Activated naive CD4-positive, alpha-beta T cell treated with anti-CD3 and anti-CD28 coated beads, Interleukin-2, amount 50 U/mL, for 24 hours (primary cell): ENCODE results near the gene OCIAD2.
A peak's percentile ranks its signal among the peaks of the same experiment; 100 is the strongest.
"Not testable (repeated sequence)": the region's sequence is repeated elsewhere in the genome, so short reads cannot be mapped to it uniquely, and the experiment has no call there.

ENCODE experiments used
- H3K27ac Mint-ChIP-seq: one replicate; pipeline ENCODE4 v1.8.0; 2021; ENCODE audit warnings: mild to moderate bottlenecking, mixed read lengths
- H3K27me3 Mint-ChIP-seq: one replicate; pipeline ENCODE4 v1.8.0; 2021; ENCODE audit warnings: mixed read lengths
- H3K36me3 Mint-ChIP-seq: one replicate; pipeline ENCODE4 v1.8.0; 2021; ENCODE audit warnings: mixed read lengths
- H3K4me1 Mint-ChIP-seq: one replicate; pipeline ENCODE4 v1.8.0; 2021; ENCODE audit warnings: mixed read lengths
- H3K4me3 Mint-ChIP-seq: one replicate; pipeline ENCODE4 v1.8.0; 2021; ENCODE audit warnings: mild to moderate bottlenecking, mixed read lengths
- H3K9me3 Mint-ChIP-seq: one replicate; pipeline ENCODE4 v1.8.0; 2021; ENCODE audit warnings: mixed read lengths

Gene OCIAD2

DNA sequence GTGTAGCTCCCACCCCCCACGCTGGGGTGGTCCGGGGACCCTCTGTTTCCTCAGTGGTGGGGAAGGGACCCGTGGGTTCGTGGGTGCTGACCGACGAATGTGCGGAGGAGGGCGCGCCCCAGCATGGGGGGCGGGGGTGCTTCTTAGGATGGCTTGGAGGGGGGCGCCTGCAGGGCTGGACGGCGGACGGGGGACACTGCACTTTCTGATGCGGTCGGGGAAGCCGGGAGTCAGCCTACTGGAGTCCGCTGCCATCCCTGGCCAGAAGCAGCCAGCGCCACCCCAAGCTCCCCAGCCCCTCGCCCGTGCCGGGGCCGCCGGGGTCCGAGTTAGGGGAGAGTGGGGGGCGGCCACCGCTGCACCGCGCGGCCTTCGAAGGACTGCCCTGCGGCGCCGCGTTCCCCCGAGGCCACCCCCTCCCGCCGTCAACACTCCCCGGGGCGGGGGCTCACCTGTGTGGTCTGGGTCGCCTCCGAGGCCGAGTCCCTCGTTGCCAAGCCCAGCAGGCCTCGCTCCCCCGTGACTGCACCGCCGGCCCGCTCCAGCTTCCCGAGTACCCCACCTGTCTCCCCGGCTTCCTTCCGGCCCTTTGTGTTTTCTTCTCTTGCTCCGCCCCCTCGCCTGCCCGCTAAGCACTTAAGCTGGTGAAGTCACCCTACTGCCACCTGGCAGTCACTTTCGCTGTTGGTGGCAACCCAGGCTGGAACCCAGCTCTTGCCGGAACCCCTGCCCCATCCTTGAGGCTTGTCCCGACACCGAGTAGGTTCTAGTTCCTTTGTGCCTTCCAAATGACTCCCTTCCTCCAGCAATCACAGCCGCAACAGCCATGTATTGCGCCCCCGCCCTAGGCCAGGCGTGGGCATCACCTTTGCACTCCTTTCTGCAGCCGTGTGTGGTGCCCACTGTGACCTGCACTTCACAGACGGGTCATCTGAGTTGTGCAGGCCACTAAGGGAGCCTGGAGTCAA is at the start of gene OCIAD2:
Gene OCIAD2 (minus strand): TSS at position 569 of the 968 bp plus-strand sequence. CDS start 2,225 bp downstream, outside the sequence.
- peaks cover 17% of the 10 kb centered on the region for H3K36me3 Mint-ChIP-seq
- H3K27ac Mint-ChIP-seq: peak within 1 kb of the TSS; percentile 95
- H3K27me3 Mint-ChIP-seq: no peaks in the 10 kb centered on the region
- peaks cover 72% of the 10 kb centered on the region for H3K4me1 Mint-ChIP-seq
- H3K9me3 Mint-ChIP-seq: no peaks in the 10 kb centered on the region
- peak within 1 kb of the TSS; percentile 95 for H3K4me3 Mint-ChIP-seq

- Mint-ChIP-seq H3K4me1 (peaks cover under 1% of the 10 kb centered on the region), H3K36me3 (no peaks in the 10 kb centered on the region), H3K4me3 (no peak overlapping the region), H3K9me3 (no peaks in the 10 kb centered on the region), H3K27ac (no peak overlapping the region), H3K27me3 (no peaks in the 10 kb centered on the region)
Observed at GRCh38 chr4:48954314-48954713, 47.7 kb upstream of the OCIAD2 start.

DNA sequence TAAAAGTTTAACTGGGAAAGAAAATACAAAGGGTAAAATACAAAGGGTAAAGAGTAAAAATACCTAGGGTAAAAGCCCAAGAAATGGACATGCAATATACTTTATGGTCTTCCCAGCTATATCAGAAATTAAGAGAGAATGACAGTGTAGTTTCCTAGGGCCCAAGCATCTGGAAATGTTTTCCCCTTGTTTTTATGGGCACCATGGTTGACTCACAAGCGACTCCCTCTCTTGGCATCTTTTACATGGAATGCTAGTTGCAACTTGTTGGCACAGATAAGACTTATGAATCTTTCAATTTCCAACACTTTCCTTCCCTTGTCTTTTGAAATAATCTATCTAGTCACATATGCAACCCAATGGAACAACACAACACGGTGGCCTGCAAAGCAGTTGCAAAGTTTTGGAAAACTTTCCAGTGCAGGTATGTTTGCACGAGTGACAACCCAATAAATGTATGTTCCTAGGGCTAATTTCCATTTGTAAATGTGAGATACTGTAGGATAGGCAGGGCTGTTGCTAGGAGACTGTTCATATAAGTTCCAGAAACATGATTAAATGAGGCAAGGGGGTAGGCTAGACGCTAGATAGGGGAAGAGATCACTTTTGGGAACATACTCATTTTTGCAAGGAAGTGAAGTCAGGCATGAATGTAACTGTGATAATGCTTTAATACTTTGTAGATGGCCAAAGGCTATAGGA is 43.1 kb upstream of the OCIAD2 start:
- no peaks in the 10 kb centered on the region for H3K36me3 Mint-ChIP-seq
- peaks cover 19% of the 10 kb centered on the region for H3K4me1 Mint-ChIP-seq
- no peaks in the 10 kb centered on the region for H3K27me3 Mint-ChIP-seq
- no peak overlapping the region for H3K4me3 Mint-ChIP-seq
- H3K27ac Mint-ChIP-seq: no peak overlapping the region
- no peaks in the 10 kb centered on the region for H3K9me3 Mint-ChIP-seq

- H3K4me1 Mint-ChIP-seq: peaks cover 25% of the 10 kb centered on the region
- no peaks in the 10 kb centered on the region for H3K27me3 Mint-ChIP-seq
- no peaks in the 10 kb centered on the region for H3K9me3 Mint-ChIP-seq
- no peak overlapping the region for H3K27ac Mint-ChIP-seq
- no peak overlapping the region for H3K4me3 Mint-ChIP-seq
- no peaks in the 10 kb centered on the region for H3K36me3 Mint-ChIP-seq
Observed at GRCh38 chr4:48949086-48949485, 42.5 kb upstream of the OCIAD2 start.

GRCh38 chr4:48947731-48948130 is 41.2 kb upstream of the OCIAD2 start:
- no peaks in the 10 kb centered on the region for H3K36me3 Mint-ChIP-seq
- H3K4me1 Mint-ChIP-seq: peaks cover 34% of the 10 kb centered on the region
- H3K4me3 Mint-ChIP-seq: no peak overlapping the region
- no peaks in the 10 kb centered on the region for H3K27me3 Mint-ChIP-seq
- no peak overlapping the region for H3K27ac Mint-ChIP-seq
- H3K9me3 Mint-ChIP-seq: no peaks in the 10 kb centered on the region

- H3K27me3 Mint-ChIP-seq: no peaks in the 10 kb centered on the region
- H3K9me3 Mint-ChIP-seq: no peaks in the 10 kb centered on the region
- no peak overlapping the region for H3K27ac Mint-ChIP-seq
- peaks cover 41% of the 10 kb centered on the region for H3K4me1 Mint-ChIP-seq
- no peak overlapping the region for H3K4me3 Mint-ChIP-seq
- no peaks in the 10 kb centered on the region for H3K36me3 Mint-ChIP-seq
Observed at GRCh38 chr4:48945981-48946380, 39.4 kb upstream of the OCIAD2 start.

GRCh38 chr4:48944756-48945241 is 38.2 kb upstream of the OCIAD2 start:
- Mint-ChIP-seq H3K9me3 (no peaks in the 10 kb centered on the region), H3K4me1 (peaks cover 41% of the 10 kb centered on the region), H3K27ac (peak overlapping the region; percentile 14), H3K27me3 (no peaks in the 10 kb centered on the region), H3K36me3 (no peaks in the 10 kb centered on the region), H3K4me3 (no peak overlapping the region)

GRCh38 chr4:48944252-48944651 is 37.7 kb upstream of the OCIAD2 start:
- peaks cover 40% of the 10 kb centered on the region for H3K4me1 Mint-ChIP-seq
- H3K4me3 Mint-ChIP-seq: no peak overlapping the region
- no peak overlapping the region for H3K27ac Mint-ChIP-seq
- no peaks in the 10 kb centered on the region for H3K36me3 Mint-ChIP-seq
- H3K9me3 Mint-ChIP-seq: no peaks in the 10 kb centered on the region
- H3K27me3 Mint-ChIP-seq: no peaks in the 10 kb centered on the region

GRCh38 chr4:48943387-48943786 is 36.8 kb upstream of the OCIAD2 start:
- H3K4me3 Mint-ChIP-seq: no peak overlapping the region
- peak overlapping the region; percentile 56 for H3K27ac Mint-ChIP-seq
- peaks cover 34% of the 10 kb centered on the region for H3K4me1 Mint-ChIP-seq
- H3K27me3 Mint-ChIP-seq: no peaks in the 10 kb centered on the region
- no peaks in the 10 kb centered on the region for H3K9me3 Mint-ChIP-seq
- H3K36me3 Mint-ChIP-seq: no peaks in the 10 kb centered on the region

GRCh38 chr4:48939785-48940184 is 33.2 kb upstream of the OCIAD2 start:
- no peaks in the 10 kb centered on the region for H3K27me3 Mint-ChIP-seq
- no peak overlapping the region for H3K27ac Mint-ChIP-seq
- H3K9me3 Mint-ChIP-seq: no peaks in the 10 kb centered on the region
- H3K4me3 Mint-ChIP-seq: no peak overlapping the region
- peaks cover 23% of the 10 kb centered on the region for H3K4me1 Mint-ChIP-seq
- peaks cover 2% of the 10 kb centered on the region for H3K36me3 Mint-ChIP-seq

DNA sequence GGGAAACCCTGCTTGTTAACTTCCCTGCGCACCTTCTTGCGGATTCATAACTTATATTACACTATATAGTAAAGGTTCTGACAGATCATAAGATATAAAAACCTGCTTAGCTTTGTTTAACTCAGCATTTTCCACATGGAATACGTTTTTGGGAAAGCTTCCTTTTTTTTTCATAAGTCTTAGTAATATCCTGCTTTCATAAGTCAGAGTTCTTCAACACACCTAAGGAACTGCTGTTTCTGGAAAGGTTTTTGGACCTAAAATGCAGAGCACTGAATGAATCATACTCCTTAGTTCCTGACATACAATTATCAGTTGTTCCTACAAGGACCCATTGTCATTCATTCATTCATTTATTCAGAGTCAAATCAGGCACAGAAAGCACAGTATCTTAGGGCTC is 32.3 kb upstream of the OCIAD2 start:
- H3K4me3 Mint-ChIP-seq: no peak overlapping the region
- peaks cover 14% of the 10 kb centered on the region for H3K4me1 Mint-ChIP-seq
- no peak overlapping the region for H3K27ac Mint-ChIP-seq
- no peaks in the 10 kb centered on the region for H3K27me3 Mint-ChIP-seq
- no peaks in the 10 kb centered on the region for H3K9me3 Mint-ChIP-seq
- H3K36me3 Mint-ChIP-seq: peaks cover 2% of the 10 kb centered on the region

GRCh38 chr4:48937033-48937432 is 30.5 kb upstream of the OCIAD2 start:
- Mint-ChIP-seq H3K27me3 (no peaks in the 10 kb centered on the region), H3K27ac (no peak overlapping the region), H3K36me3 (peaks cover 2% of the 10 kb centered on the region), H3K9me3 (no peaks in the 10 kb centered on the region), H3K4me1 (peaks cover 6% of the 10 kb centered on the region), H3K4me3 (no peak overlapping the region)

GRCh38 chr4:48931459-48931858 is 24.9 kb upstream of the OCIAD2 start:
- Mint-ChIP-seq H3K27ac (no peak overlapping the region), H3K4me1 (no peaks in the 10 kb centered on the region), H3K4me3 (no peak overlapping the region), H3K36me3 (no peaks in the 10 kb centered on the region), H3K9me3 (peaks cover 6% of the 10 kb centered on the region), H3K27me3 (no peaks in the 10 kb centered on the region)

GRCh38 chr4:48930654-48931053 is 24.1 kb upstream of the OCIAD2 start:
- no peak overlapping the region for H3K27ac Mint-ChIP-seq
- no peaks in the 10 kb centered on the region for H3K4me1 Mint-ChIP-seq
- H3K4me3 Mint-ChIP-seq: no peak overlapping the region
- H3K36me3 Mint-ChIP-seq: no peaks in the 10 kb centered on the region
- no peaks in the 10 kb centered on the region for H3K27me3 Mint-ChIP-seq
- peaks cover 6% of the 10 kb centered on the region for H3K9me3 Mint-ChIP-seq

DNA sequence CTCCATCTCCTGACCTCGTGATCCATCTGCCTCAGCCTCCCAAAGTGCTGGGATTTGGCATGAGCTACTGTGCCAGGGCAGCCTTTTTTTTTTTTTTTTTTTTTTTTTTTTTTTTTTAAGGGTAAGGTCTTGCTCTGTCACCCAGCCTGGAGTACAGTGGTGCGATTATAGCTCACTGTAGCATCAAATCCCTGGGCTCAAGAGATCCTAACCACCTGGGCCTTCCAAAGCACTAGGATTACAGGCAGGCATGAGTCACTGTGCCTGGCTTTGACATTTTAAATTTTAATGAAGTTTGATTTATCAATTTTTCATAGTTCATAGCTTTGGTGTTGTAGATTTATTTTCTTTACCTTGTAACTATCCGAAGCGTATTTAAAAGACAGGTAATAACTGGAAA is 17.8 kb upstream of the OCIAD2 start:
- H3K27me3 Mint-ChIP-seq: no peaks in the 10 kb centered on the region
- peaks cover 5% of the 10 kb centered on the region for H3K36me3 Mint-ChIP-seq
- H3K4me3 Mint-ChIP-seq: no peak overlapping the region
- peaks cover 8% of the 10 kb centered on the region for H3K9me3 Mint-ChIP-seq
- H3K27ac Mint-ChIP-seq: no peak overlapping the region
- no peaks in the 10 kb centered on the region for H3K4me1 Mint-ChIP-seq

GRCh38 chr4:48923065-48923464 is 16.5 kb upstream of the OCIAD2 start:
- H3K27ac Mint-ChIP-seq, H3K4me1 Mint-ChIP-seq, H3K36me3 Mint-ChIP-seq: not testable (repeated sequence)

More at GRCh38 chr4:48923065-48923464, 16.5 kb upstream of the OCIAD2 start:
- not testable (repeated sequence) for H3K4me3 Mint-ChIP-seq, H3K9me3 Mint-ChIP-seq, H3K27me3 Mint-ChIP-seq
